Measurements from ENCODE around the gene EMP3. TPM values are rescaled to one million over a fixed set of nuclear protein-coding genes. Genes with fewer than 3 reads are reported as not detected.

Gene EMP3
- total RNA-seq, 1 experiment from 2014 or later: 8.9 TPM

GRCh38 chr19:48301886-48302599 lies 23.3 kb upstream of the EMP3 start (continued):
- TF ChIP-seq ZSCAN18 (CRISPR knock-in tag; IDR thresholded peaks at IDR 0.05): no peak
- TF ChIP-seq E2F5 (CRISPR knock-in tag; IDR thresholded peaks at IDR 0.05): no peak
- TF ChIP-seq ZNF138 (CRISPR knock-in tag; conservative IDR thresholded peaks at IDR 0.05): no peak
- TF ChIP-seq ZNF281 (CRISPR knock-in tag; IDR thresholded peaks at IDR 0.05): no peak

GRCh38 chr19:48302600-48302959 lies 22.8 kb upstream of the EMP3 start:
- Mint-ChIP-seq H3K4me3 (no peak overlapping the region), H3K27ac (no peak overlapping the region), H3K36me3 (no peaks in the 10 kb centered on the region), H3K4me1 (no peaks in the 10 kb centered on the region), H3K9me3 (no peaks in the 10 kb centered on the region), H3K27me3 (ENCODE audit: low read depth) (no peaks in the 10 kb centered on the region)
- ChIA-PET CTCF (interaction anchor here (1.0 kb wide), 1 partner anchor 13 kb away, joined by 3 read pairs; no protein-coding TSS in a partner anchor), POLR2A (no interaction called here)
- no peak for DNase-seq (ENCODE audit: low spot score)
- ATAC-seq: no peak
- TF ChIP-seq ZNF416 (CRISPR knock-in tag; IDR thresholded peaks at IDR 0.05): no peak
- no peak for TF ChIP-seq PREB (CRISPR knock-in tag; IDR thresholded peaks at IDR 0.05; ENCODE audit: borderline replicate concordance)
- TF ChIP-seq CBFB (CRISPR knock-in tag; IDR thresholded peaks at IDR 0.05; ENCODE audit: low read depth): no peak
- TF ChIP-seq E2F5 (CRISPR knock-in tag; IDR thresholded peaks at IDR 0.05): no peak
- no peak for TF ChIP-seq ATF3 (CRISPR knock-in tag; conservative IDR thresholded peaks at IDR 0.05)
- no peak for TF ChIP-seq ATF2 (CRISPR knock-in tag; IDR thresholded peaks at IDR 0.05; ENCODE audit: borderline replicate concordance, low read depth)
- TF ChIP-seq E2F1 (CRISPR knock-in tag; IDR thresholded peaks at IDR 0.05): no peak
- TF ChIP-seq TEAD1 (CRISPR knock-in tag; IDR thresholded peaks at IDR 0.05): no peak
- no peak for TF ChIP-seq ETV6 (CRISPR knock-in tag; IDR thresholded peaks at IDR 0.05)
- no peak for TF ChIP-seq RORB (CRISPR knock-in tag; IDR thresholded peaks at IDR 0.05)

Measured in WTC11 (cell line).